Choroid plexus epithelial cell (primary cell): ENCODE data around the gene BPGM.
"Not testable (repeated sequence)": the region's sequence is repeated elsewhere in the genome, so short reads cannot be mapped to it uniquely, and the experiment has no call there.

ENCODE experiments used
- DNase-seq: peaks from one replicate; pipeline ENCODE4 v3.0.0-alpha.2; 2010; ENCODE audit warnings: low read depth
- H3K4me3 ChIP-seq: 2 replicates; pipeline ENCODE4 v1.5.1; 2011; ENCODE audit warnings: low read depth, mild to moderate bottlenecking, control low read depth, low read length, moderate library complexity
- CTCF ChIP-seq: conservative IDR thresholded peaks from 2 replicates; pipeline ENCODE4 v1.5.1; 2011; ENCODE audit warnings: low read depth, mild to moderate bottlenecking, control low read depth, inconsistent platforms, low read length, moderate library complexity

Gene BPGM

GRCh38 chr7:134674424-134674823 is 27.8 kb downstream of the BPGM start:
- no peak for TF ChIP-seq CTCF
- no peak overlapping the region for H3K4me3 ChIP-seq
- DNase-seq, result no peak

- TF ChIP-seq CTCF, result no peak
- no peak for DNase-seq
- no peak overlapping the region for H3K4me3 ChIP-seq
Observed at GRCh38 chr7:134676743-134677142, 30.1 kb downstream of the BPGM start.

- H3K4me3 ChIP-seq, result no peak overlapping the region
- TF ChIP-seq CTCF, result no peak
- no peak for DNase-seq
Observed at GRCh38 chr7:134678115-134678514, 31.5 kb downstream of the BPGM start.

GRCh38 chr7:134679006-134679405 is 32.4 kb downstream of the BPGM start:
- no peak for TF ChIP-seq CTCF
- no peak for DNase-seq
- no peak overlapping the region for H3K4me3 ChIP-seq

GRCh38 chr7:134684165-134684564 is 37.5 kb downstream of the BPGM start:
- TF ChIP-seq CTCF, result no peak
- no peak for DNase-seq
- H3K4me3 ChIP-seq, result no peak overlapping the region

GRCh38 chr7:134685250-134685649 is 38.6 kb downstream of the BPGM start:
- DNase-seq, result no peak
- no peak overlapping the region for H3K4me3 ChIP-seq
- no peak for TF ChIP-seq CTCF

- peak; percentile 64 for DNase-seq
- no peak overlapping the region for H3K4me3 ChIP-seq
- peak; percentile 37 for TF ChIP-seq CTCF
Observed at GRCh38 chr7:134686786-134687185, 40.1 kb downstream of the BPGM start.

GRCh38 chr7:134689550-134689949 is 42.9 kb downstream of the BPGM start:
- not testable (repeated sequence) for DNase-seq

More at GRCh38 chr7:134689550-134689949, 42.9 kb downstream of the BPGM start:
- H3K4me3 ChIP-seq, result not testable (repeated sequence)
